Common myeloid progenitor, CD34-positive (primary cell): ENCODE results near the gene EIF3M.

Experiments used
- CTCF ChIA-PET: fragments of 350-600 bp; sonication (Branson Sonifier 250); formaldehyde crosslinking; loops from one replicate; lab custom pipeline; 2021; ENCODE audit warnings: antibody characterized with exemption; lab: Charles Lee
- POLR2A ChIA-PET: fragments of 350-600 bp; sonication (Branson Sonifier 250); formaldehyde crosslinking; loops from one replicate; lab custom pipeline; 2021; ENCODE audit warnings: antibody characterized with exemption; lab: Charles Lee
- DNase-seq, 3 donors: peaks; one replicate each; pipeline versions ENCODE4 v3.0.0 to v3.0.0-alpha.2; 2013
- H3K27ac ChIP-seq, 2 experiments: 1 replicate in 1 of 2; 2 replicates in 1 of 2; pipeline ENCODE4 v1.7.0; 2013; ENCODE audit warnings: inconsistent platforms in 2 of 2, low read length in 2 of 2, mild to moderate bottlenecking in 2 of 2, low read depth in 1 of 2, moderate library complexity in 1 of 2; ENCODE audit not compliant: severe bottlenecking in 2 of 2, insufficient read depth in 1 of 2, poor library complexity in 1 of 2
- H3K27me3 ChIP-seq, 5 experiments: replicated peaks in 2 of 5; 1 replicate in 3 of 5; 2 replicates in 2 of 5; pipeline versions ENCODE4 v1.6.1 to v1.7.0; 2013; ENCODE audit warnings: low read length in 4 of 5, mild to moderate bottlenecking in 2 of 5, moderate library complexity in 2 of 5, inconsistent platforms in 1 of 5; ENCODE audit not compliant: insufficient read depth in 5 of 5, control insufficient read depth in 4 of 5
- H3K36me3 ChIP-seq, 4 experiments: 1 replicate in 2 of 4; 2 replicates in 2 of 4; pipeline versions ENCODE4 v1.6.1 to v1.7.0; 2013; ENCODE audit warnings: low read length in 3 of 4, control low read depth in 1 of 4, mild to moderate bottlenecking in 1 of 4; ENCODE audit not compliant: control insufficient read depth in 4 of 4, insufficient read depth in 4 of 4
- H3K4me1 ChIP-seq, 4 experiments: 1 replicate in 3 of 4; 2 replicates in 1 of 4; pipeline versions ENCODE4 v1.6.1 to v1.7.1; 2013; ENCODE audit warnings: low read length in 3 of 4, mild to moderate bottlenecking in 3 of 4, control low read depth in 1 of 4, inconsistent platforms in 1 of 4, moderate library complexity in 1 of 4; ENCODE audit not compliant: control insufficient read depth in 4 of 4, insufficient read depth in 4 of 4; ENCODE audit errors: control extremely low read depth in 1 of 4
- H3K4me3 ChIP-seq, 7 experiments: 1 replicate in 4 of 7; 2 replicates in 3 of 7; pipeline versions ENCODE4 v1.5.1 to v1.7.0; 2013; ENCODE audit warnings: mild to moderate bottlenecking in 7 of 7, low read length in 6 of 7, moderate library complexity in 6 of 7, inconsistent platforms in 2 of 7, low read depth in 2 of 7, control low read depth in 1 of 7; ENCODE audit not compliant: insufficient read depth in 4 of 7, control insufficient read depth in 1 of 7; ENCODE audit errors: extremely low read depth in 1 of 7
- H3K9me3 ChIP-seq, 5 experiments: 1 replicate in 4 of 5; 2 replicates in 1 of 5; pipeline versions ENCODE4 v1.6.1 to v1.7.1; 2013; ENCODE audit warnings: low read length in 4 of 5, mild to moderate bottlenecking in 2 of 5, inconsistent platforms in 1 of 5, low read depth in 1 of 5, moderate library complexity in 1 of 5; ENCODE audit not compliant: control insufficient read depth in 4 of 5, insufficient read depth in 2 of 5; ENCODE audit errors: control extremely low read depth in 1 of 5
- WGBS: methylation state at CpG from one replicate; pipeline ENCODE4 v1.1.5; 2013; ENCODE audit not compliant: insufficient coverage; 5-methylcytosine and 5-hydroxymethylcytosine counted together

EIF3M gene

DNA sequence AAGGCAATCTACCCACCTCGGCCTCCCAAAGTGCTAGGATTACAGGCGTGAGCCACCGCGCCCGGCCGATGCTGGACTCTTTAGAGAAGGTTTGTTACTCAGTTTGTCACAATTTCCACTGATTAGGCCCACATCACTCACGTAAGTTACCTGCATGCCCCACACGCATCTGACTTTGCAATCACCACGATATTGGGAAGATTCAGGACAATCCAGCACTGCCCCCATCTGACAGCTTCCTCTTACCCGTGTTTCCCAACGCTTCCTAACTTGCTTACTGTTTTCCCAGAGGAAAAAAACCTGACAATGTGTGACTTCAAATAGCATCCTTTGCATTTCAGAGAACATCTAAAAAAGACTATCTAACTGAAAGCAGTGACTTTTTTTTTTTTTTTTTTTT lies 21.8 kb upstream of the EIF3M start:
- H3K27me3 ChIP-seq, result no peaks in the 10 kb centered on the region
- CTCF ChIA-PET, result interaction anchor here (0.6 to 1.9 kb wide), 2 partner anchors 9 to 577 kb away, joined by 3 to 8 read pairs; no protein-coding TSS in a partner anchor
- 96% methylated on average over 11 of the region's 11 CpGs for WGBS
- POLR2A ChIA-PET, result no interaction called here
- H3K4me1 ChIP-seq, result no peaks in the 10 kb centered on the region
- no peaks in the 10 kb centered on the region for H3K36me3 ChIP-seq
- H3K9me3 ChIP-seq, result no peaks in the 10 kb centered on the region
- H3K27ac ChIP-seq, result no peak overlapping the region
- H3K4me3 ChIP-seq, result no peak overlapping the region
- no peak for DNase-seq

GRCh38 chr11:32562839-32563599 lies 20.6 kb upstream of the EIF3M start:
- CTCF ChIA-PET, result interaction anchor here (1.9 kb wide), 1 partner anchor 10 kb away, joined by 8 read pairs; no protein-coding TSS in a partner anchor
- 100% methylated on average over 9 of the region's 10 CpGs for WGBS
- Histone ChIP-seq H3K4me3 (no peak overlapping the region), H3K36me3 (no peaks in the 10 kb centered on the region), H3K4me1 (no peaks in the 10 kb centered on the region), H3K27ac (no peak overlapping the region), H3K9me3 (no peaks in the 10 kb centered on the region), H3K27me3 (no peaks in the 10 kb centered on the region)
- POLR2A ChIA-PET, result no interaction called here
- no peak for DNase-seq

GRCh38 chr11:32563600-32563959 lies 20.1 kb upstream of the EIF3M start:
- Histone ChIP-seq H3K36me3 (no peaks in the 10 kb centered on the region), H3K4me1 (no peaks in the 10 kb centered on the region), H3K9me3 (no peaks in the 10 kb centered on the region), H3K4me3 (no peak overlapping the region), H3K27ac (no peak overlapping the region), H3K27me3 (no peaks in the 10 kb centered on the region)
- ChIA-PET CTCF (interaction anchor here (1.9 kb wide), 1 partner anchor 10 kb away, joined by 8 read pairs; no protein-coding TSS in a partner anchor), POLR2A (no interaction called here)
- 93% methylated on average over 3 of the region's 3 CpGs for WGBS
- no peak for DNase-seq

GRCh38 chr11:32566517-32566916 lies 17.1 kb upstream of the EIF3M start:
- ChIA-PET POLR2A (no interaction called here), CTCF (no interaction called here)
- H3K36me3 ChIP-seq, result no peaks in the 10 kb centered on the region
- DNase-seq, result peak in 2 of 3 donors; percentile 29 to 33
- no CpG with 5 or more reads among the region's 2 CpGs for WGBS
- H3K4me3 ChIP-seq, result no peak overlapping the region
- H3K9me3 ChIP-seq, result no peaks in the 10 kb centered on the region
- no peaks in the 10 kb centered on the region for H3K27me3 ChIP-seq
- no peak overlapping the region for H3K27ac ChIP-seq
- peaks cover 0 to under 1% (median 0%) of the 10 kb centered on the region in 4 experiments for H3K4me1 ChIP-seq

DNA sequence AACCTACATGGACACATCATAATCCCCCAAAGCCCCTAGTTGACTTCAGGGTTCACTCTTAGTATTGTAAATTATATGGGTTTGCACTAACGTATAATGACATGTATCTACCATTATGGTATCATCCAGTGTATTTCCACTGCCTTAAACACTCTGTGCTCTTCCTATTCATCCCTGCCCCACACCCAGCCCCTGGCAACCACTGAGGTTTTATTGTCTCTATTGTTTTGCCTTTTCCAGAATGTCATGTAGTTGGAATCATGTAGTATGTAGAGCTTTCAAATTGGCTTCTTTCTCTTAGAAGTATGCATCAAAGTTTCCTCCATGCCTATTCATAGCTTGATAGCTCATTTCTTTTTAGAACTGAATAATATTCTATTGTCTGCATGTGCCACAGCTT lies 16.5 kb upstream of the EIF3M start:
- no peak overlapping the region for H3K4me3 ChIP-seq
- no peak overlapping the region for H3K27ac ChIP-seq
- no peaks in the 10 kb centered on the region for H3K27me3 ChIP-seq
- no CpG with 5 or more reads among the region's 1 CpG for WGBS
- DNase-seq, result no peak
- no peaks in the 10 kb centered on the region for H3K36me3 ChIP-seq
- POLR2A ChIA-PET, result interaction anchor here (0.6 kb wide), 1 partner anchor 10 kb away, joined by 3 read pairs; no protein-coding TSS in a partner anchor
- CTCF ChIA-PET, result interaction anchor here (0.9 kb wide), 1 partner anchor 12 kb away, joined by 3 read pairs; no protein-coding TSS in a partner anchor
- H3K4me1 ChIP-seq, result peaks cover 0 to 2% (median 0%) of the 10 kb centered on the region in 4 experiments
- no peaks in the 10 kb centered on the region for H3K9me3 ChIP-seq

- H3K27ac ChIP-seq, result no peak overlapping the region
- no peak for DNase-seq
- CTCF ChIA-PET, result no interaction called here
- H3K36me3 ChIP-seq, result no peaks in the 10 kb centered on the region
- no peaks in the 10 kb centered on the region for H3K27me3 ChIP-seq
- POLR2A ChIA-PET, result no interaction called here
- H3K4me3 ChIP-seq, result no peak overlapping the region
- WGBS, result no CpG with 5 or more reads among the region's 4 CpGs
- peaks cover 0 to 2% (median 0%) of the 10 kb centered on the region in 4 experiments for H3K4me1 ChIP-seq
- no peaks in the 10 kb centered on the region for H3K9me3 ChIP-seq
Measured at GRCh38 chr11:32569313-32569881, 14.2 kb upstream of the EIF3M start.

- no peak overlapping the region for H3K27ac ChIP-seq
- H3K36me3 ChIP-seq, result no peaks in the 10 kb centered on the region
- no peaks in the 10 kb centered on the region for H3K9me3 ChIP-seq
- no peak overlapping the region for H3K4me3 ChIP-seq
- H3K27me3 ChIP-seq, result no peaks in the 10 kb centered on the region
- no peak for DNase-seq
- CTCF ChIA-PET, result no interaction called here
- POLR2A ChIA-PET, result no interaction called here
- WGBS, result 81% methylated on average over 8 of the region's 10 CpGs
- H3K4me1 ChIP-seq, result peaks cover 0 to 2% (median 0%) of the 10 kb centered on the region in 4 experiments
Measured at GRCh38 chr11:32571039-32571438, 12.6 kb upstream of the EIF3M start.
